ENCODE data around the gene FBXL4. TPM values are rescaled to one million over a fixed set of nuclear protein-coding genes. Genes with fewer than 3 reads are reported as not detected.

FBXL4 gene
- polyA plus RNA-seq, 3 donors = 25.6 to 30.2 (median 27.9) TPM

DNA sequence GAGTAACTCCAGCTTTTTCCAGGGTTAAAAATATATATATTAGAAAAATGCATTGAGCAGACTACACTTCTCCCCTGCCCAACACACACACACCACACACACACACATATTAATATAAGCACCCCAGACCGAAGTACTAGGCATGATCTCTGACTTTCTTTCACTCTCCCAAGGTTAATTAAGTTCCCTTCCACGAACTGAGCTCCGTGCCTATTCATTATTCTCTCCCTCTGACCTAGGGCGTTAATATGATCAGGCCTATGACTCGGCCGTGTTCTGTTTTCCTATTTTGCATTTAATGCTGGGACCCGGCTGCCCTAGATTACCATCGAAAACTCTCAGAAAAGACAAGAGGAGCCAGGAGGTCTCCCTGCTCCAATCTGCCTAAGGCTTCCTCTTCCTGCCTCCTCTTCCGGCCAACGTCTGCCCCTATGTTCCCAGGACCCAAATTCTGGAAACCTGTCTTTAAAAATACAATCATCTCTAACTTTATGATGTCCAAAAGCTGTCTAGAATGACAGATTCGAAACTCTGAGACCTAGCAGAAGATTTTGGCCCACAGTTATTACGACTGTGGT, 119.4 kb downstream of the FBXL4 start:
- no peak for DNase-seq (ENCODE audit: low read depth in 3 of 3, low spot score in 2 of 3)

DNA sequence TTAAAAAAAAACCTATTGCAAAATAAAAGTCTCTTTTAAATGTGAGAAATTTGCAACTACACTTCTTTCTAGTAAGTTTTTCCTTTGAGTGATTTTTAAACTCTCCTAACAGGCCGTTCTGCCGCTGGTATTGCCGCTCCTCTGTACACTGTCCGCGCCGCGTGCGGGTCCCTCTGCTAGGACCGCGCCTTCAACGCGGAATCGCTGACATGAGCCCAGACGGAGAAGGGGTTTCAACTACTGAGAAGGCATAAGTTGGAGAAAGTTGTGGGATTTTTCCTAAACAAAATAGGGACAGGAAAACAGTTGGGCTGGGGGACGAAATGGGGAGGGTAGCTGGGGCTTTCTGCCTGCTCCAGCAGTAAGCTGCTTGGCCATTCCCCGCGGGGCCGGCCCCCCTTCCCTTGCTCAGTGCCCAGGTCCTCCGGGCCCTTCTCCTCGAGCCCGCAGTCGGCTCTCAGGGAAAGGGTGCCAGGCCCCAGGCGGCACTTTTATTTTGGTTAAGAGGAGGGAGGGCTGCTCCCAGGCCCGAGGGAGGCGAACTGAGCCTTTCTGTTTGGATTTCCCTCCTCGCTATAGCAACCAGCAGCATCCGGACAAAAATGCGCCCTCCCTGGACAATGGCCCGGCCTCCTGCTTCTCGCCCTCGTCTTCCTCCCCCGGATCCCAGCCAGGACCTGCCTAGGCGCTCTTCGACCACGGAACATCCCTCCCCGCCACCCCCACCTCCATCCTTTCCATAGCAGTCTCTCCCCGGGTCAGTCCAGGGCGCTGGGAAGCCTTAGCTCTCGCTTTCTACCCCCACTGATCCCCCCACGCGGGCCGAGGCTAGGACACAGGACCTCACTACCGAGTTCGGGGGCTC, 120.2 kb downstream of the FBXL4 start:
- DNase-seq (ENCODE audit: low read depth in 3 of 3, low spot score in 2 of 3) = no peak

- no peak for DNase-seq (ENCODE audit: low read depth in 3 of 3, low spot score in 2 of 3)
Observed at GRCh38 chr6:98825600-98826230, 122.0 kb downstream of the FBXL4 start.

DNA sequence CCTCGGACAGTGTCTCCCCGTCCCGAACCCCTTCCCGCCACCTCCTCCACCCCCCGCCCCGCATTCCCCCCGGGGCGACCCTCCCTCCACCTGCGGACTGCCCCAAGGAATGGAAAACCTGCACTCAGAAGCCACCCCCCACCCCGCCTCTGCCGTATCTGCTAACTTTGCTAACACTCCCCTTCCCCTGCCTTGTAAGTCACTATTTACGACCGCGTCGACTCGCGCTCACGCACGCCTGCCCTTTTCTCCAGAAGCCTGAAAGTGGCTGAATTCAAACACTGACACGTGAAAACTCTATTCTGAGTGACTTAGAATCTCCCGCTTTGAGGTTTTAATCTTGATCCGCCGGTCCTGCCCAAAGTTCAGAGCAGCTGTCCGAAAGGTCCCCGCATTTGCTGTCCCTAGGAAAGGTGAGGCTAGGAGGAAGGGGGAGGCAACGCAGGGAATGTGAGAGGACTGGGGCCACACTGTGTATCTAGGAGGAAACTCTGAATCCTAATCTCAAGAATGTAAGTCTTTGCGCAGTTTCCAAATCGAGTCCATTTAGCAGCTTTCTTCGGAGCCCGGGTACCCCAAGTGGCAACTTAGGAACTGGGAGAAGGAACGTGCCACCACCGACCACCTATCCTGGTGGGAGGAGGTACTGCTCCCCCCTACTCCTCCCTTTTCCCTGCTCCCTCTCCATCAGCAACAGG, 122.7 kb downstream of the FBXL4 start:
- DNase-seq (ENCODE audit: low read depth in 3 of 3, low spot score in 2 of 3) = no peak

DNA sequence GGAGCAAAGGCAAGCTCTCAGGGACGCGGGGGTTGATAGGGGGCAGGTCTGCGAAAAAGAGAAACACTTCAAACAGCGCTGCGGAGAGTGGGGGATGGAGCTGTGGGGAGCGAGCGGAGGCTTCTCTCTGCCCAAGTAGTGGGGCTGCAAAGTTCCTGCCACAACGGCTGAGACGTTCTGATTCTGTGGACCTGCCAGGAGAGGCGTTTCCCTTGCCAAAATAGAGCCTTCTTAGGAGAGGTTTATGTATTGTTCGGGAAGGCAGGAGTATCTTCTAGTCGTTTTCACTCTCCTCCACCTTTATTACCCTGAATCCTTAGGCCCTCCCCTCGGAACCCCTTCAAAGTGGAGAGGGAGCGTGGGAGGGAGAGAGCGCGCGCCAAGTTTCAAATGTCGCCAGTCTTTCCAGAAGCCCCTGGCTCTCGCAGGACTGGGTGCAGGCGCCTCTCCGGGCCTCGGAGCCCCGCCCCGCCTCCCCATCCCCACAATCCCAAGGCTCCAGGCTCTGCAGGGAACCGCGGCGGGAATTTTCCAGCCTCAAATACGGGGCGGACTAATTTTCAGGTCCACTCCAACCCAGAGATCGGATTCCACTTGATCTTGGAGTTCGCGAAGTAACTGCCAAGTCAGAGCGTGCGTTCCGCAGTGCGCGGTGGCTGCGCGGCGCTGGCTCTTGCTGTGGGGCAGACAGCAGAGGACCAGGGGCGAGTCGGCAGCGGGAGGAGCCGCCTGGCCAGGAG, 123.4 kb downstream of the FBXL4 start:
- no peak for DNase-seq (ENCODE audit: low read depth in 3 of 3, low spot score in 2 of 3)

GRCh38 chr6:98823428-98824161, 124.2 kb downstream of the FBXL4 start:
- DNase-seq (ENCODE audit: low read depth in 3 of 3, low spot score in 2 of 3) = no peak

- DNase-seq (ENCODE audit: low read depth in 3 of 3, low spot score in 2 of 3) = no peak
Observed at GRCh38 chr6:98821756-98822405, 125.9 kb downstream of the FBXL4 start.

Other genes starting within 250 kb of the FBXL4 start
- gene POU3F2, start 113.4 kb downstream of the FBXL4 start, polyA plus RNA-seq (ENCODE audit: insufficient read length in 3 of 3) = under 1 TPM; 0.08 to 0.10 (median 0.10) TPM

Measured in right renal cortex interstitium (tissue), 3 donors.